Measurements from ENCODE around the gene ANKRD13D. TPM values are rescaled to one million over a fixed set of nuclear protein-coding genes. Genes with fewer than 3 reads are reported as not detected.

ANKRD13D gene
- total and polyA plus RNA-seq, 2 of the 8 experiments (the other 6 are each of a cell fraction or from before 2014, with no cell fraction given) = 24.9 to 26.5 TPM

- Histone ChIP-seq H2BK15ac (ENCODE audit: low read length) (no peak overlapping the region), H3K4me1 (replicated peaks in 1 of 4; ENCODE audit: control insufficient read depth in 3 of 4, insufficient read depth in 4 of 4, low read length in 3 of 4) (peaks cover 0 to 18% (median 11%) of the 10 kb centered on the region in 4 experiments; a peak in 6 of 7 replicates), H2AK5ac (ENCODE audit: low read depth, low read length) (no peak overlapping the region), H2BK12ac (ENCODE audit: low read depth, low read length) (no peak overlapping the region), H3K23ac (ENCODE audit: insufficient read length) (no peak overlapping the region), H2AFZ (ENCODE audit: low read length) (no peak overlapping the region), H3K23me2 (ENCODE audit: low read depth, low read length) (peaks cover 7% of the 10 kb centered on the region; the same call in 1 of the 2 replicates), H3K14ac (ENCODE audit: insufficient read length) (no peak overlapping the region), H4K8ac (ENCODE audit: extremely low read depth, insufficient read depth, low read length) (no peak overlapping the region), H3K56ac (replicated peaks; ENCODE audit: insufficient read length, low read depth, low read length) (no peak overlapping the region), H4K91ac (replicated peaks; ENCODE audit: insufficient read length, low read length) (no peak overlapping the region), H3K4me2 (ENCODE audit: insufficient read depth in 1 of 2, low read depth in 2 of 2, low read length in 2 of 2) (no peak overlapping the region; a peak in 1 of 4 replicates), H3K4me3 (ENCODE audit: extremely low read depth in 1 of 4, insufficient read depth in 2 of 4, low read depth in 3 of 4, low read length in 4 of 4) (no peak overlapping the region), H2BK5ac (ENCODE audit: low read depth, low read length) (no peak overlapping the region), H3K18ac (ENCODE audit: extremely low read depth, low read length) (no peak overlapping the region), H3K4ac (replicated peaks; ENCODE audit: insufficient read length, low read depth, low read length) (no peak overlapping the region), H3K9ac (replicated peaks in 1 of 4; ENCODE audit: extremely low read depth in 1 of 4, low read depth in 3 of 4, low read length in 3 of 4) (no peak overlapping the region), H3K79me1 (ENCODE audit: low read depth, low read length) (no peaks in the 10 kb centered on the region; the same call in 1 of the 2 replicates), H4K20me1 (replicated peaks in 1 of 2; ENCODE audit: control insufficient read depth in 1 of 2, insufficient read depth in 2 of 2, low read length in 2 of 2) (peaks cover 0 to 4% of the 10 kb centered on the region in 2 experiments), H3K27me3 (replicated peaks in 1 of 4; ENCODE audit: control insufficient read depth in 3 of 4, extremely low read depth in 1 of 4, insufficient read depth in 3 of 4, low read length in 3 of 4) (no peaks in the 10 kb centered on the region), H3K36me3 (ENCODE audit: control insufficient read depth in 2 of 4, insufficient read depth in 4 of 4, low read length in 3 of 4) (peaks cover 2 to 14% (median 6%) of the 10 kb centered on the region in 4 experiments; a peak in 4 of 8 replicates), H3K9me3 (ENCODE audit: insufficient read depth in 2 of 2, low read depth in 1 of 2, low read length in 1 of 2) (no peaks in the 10 kb centered on the region; a peak in 1 of 4 replicates), H2BK20ac (ENCODE audit: low read length) (no peak overlapping the region), H2BK120ac (replicated peaks; ENCODE audit: low read depth, low read length) (no peak overlapping the region), H4K5ac (ENCODE audit: insufficient read length, low read depth, low read length) (no peak overlapping the region), H3K27ac (ENCODE audit: low read depth, low read length) (no peak overlapping the region), H3K79me2 (ENCODE audit: control insufficient read depth in 1 of 2, insufficient read depth in 2 of 2, low read length in 2 of 2) (no peaks in the 10 kb centered on the region; a peak in 1 of 4 replicates)
- POLR2A ChIA-PET (ENCODE audit: partially characterized antibody) = interaction anchor here (0.9 to 7.9 kb wide), 4 partner anchors 10 to 51 kb away, joined by 3 to 106 read pairs (median 8); partner anchors contain the start of gene SSH3
- no peak for FAIRE-seq
- CTCF ChIA-PET (ENCODE audit: partially characterized antibody) = interaction anchor here (1.0 to 5.9 kb wide), 8 partner anchors 8 to 62 kb away, joined by 3 to 47 read pairs (median 4); partner anchors contain the start of gene SSH3
- TF ChIP-seq GABPA (IDR thresholded peaks at IDR 0.05; ENCODE audit: borderline replicate concordance, insufficient read depth, low read length) (no peak), PHF8 (conservative IDR thresholded peaks at IDR 0.05; ENCODE audit: low read depth, low read length) (no peak), RFX5 (IDR thresholded peaks at IDR 0.05; ENCODE audit: borderline replicate concordance, low read depth, low read length) (no peak), RBBP5 (IDR thresholded peaks at IDR 0.05; ENCODE audit: borderline replicate concordance, low read depth, low read length) (no peak), JUND (IDR thresholded peaks at IDR 0.05; ENCODE audit: low read length) (no peak), GTF2F1 (IDR thresholded peaks at IDR 0.05; ENCODE audit: borderline replicate concordance, low read depth, low read length) (no peak), CHD2 (IDR thresholded peaks at IDR 0.05; ENCODE audit: low read length) (no peak), CEBPB (IDR thresholded peaks at IDR 0.05; ENCODE audit: low read depth, low read length) (no peak), ATF2 (IDR thresholded peaks at IDR 0.05; ENCODE audit: low read length) (no peak)
- 94% methylated on average over 7 of the region's 7 CpGs; no CpG with 5 or more reads in 1 of the 2 experiments for WGBS, 2 experiments (ENCODE audit: extremely low coverage in 1 of 2, insufficient coverage in 1 of 2, insufficient read length in 1 of 2, insufficient replicate concordance in 2 of 2, low coverage in 1 of 2, low lambda C conversion rate in 2 of 2, missing lambda C conversion rate in 1 of 2)
- DNase-seq (ENCODE audit: low read depth in 1 of 2, low spot score in 2 of 2) = no peak
Measured at GRCh38 chr11:67290801-67291200, 1.7 kb downstream of the ANKRD13D start.
